Esophagus squamous epithelium (tissue), 4 donors: ENCODE data around the gene ACAA2.

Experiments
- CTCF ChIP-seq, 6 experiments: fragments of 450-650 bp in 4 of 6; fragments of 200-600 bp in 2 of 6; sonication (generic) in 2 of 6; IDR thresholded peaks; one replicate each; pipeline ENCODE4 v1.5.1; 2016 to 2019; ENCODE audit warnings: antibody characterized with exemption in 6 of 6, mild to moderate bottlenecking in 4 of 6, moderate library complexity in 4 of 6
- POLR2A ChIP-seq, 4 donors: fragments of 450-650 bp; IDR thresholded peaks; one replicate each; pipeline ENCODE4 v1.6.1; 2017; ENCODE audit warnings: antibody characterized with exemption in 4 of 4, mild to moderate bottlenecking in 4 of 4, moderate library complexity in 3 of 4

- TF ChIP-seq CTCF (IDR thresholded peaks at IDR 0.05) (no peak), POLR2A (IDR thresholded peaks at IDR 0.05) (no peak)
Measured at GRCh38 chr18:49762191-49763077, 50.9 kb downstream of the ACAA2 start.
